Measurements from ENCODE around the gene ARHGAP42.

- no peak for TF ChIP-seq CTCF (IDR thresholded peaks at IDR 0.05)
- no peak for TF ChIP-seq POLR2A (IDR thresholded peaks at IDR 0.05)
Observed at GRCh38 chr11:100672498-100673033, 14.5 kb upstream of the ARHGAP42 start.
